Vagina (tissue), 2 donors: ENCODE measurements around the gene ZNF606.

ENCODE experiments used
- POLR2A ChIP-seq, 2 donors: fragments of 450-650 bp; IDR thresholded peaks; one replicate each; pipeline ENCODE4 v1.6.1; 2017; ENCODE audit warnings: antibody characterized with exemption in 2 of 2, mild to moderate bottlenecking in 2 of 2, moderate library complexity in 2 of 2
- TF ChIP-seq, protein P1 (sequence below), 3 experiments: fragments of 450-650 bp in 2 of 3; fragments of 200-600 bp in 1 of 3; sonication (generic) in 1 of 3; IDR thresholded peaks; one replicate each; pipeline ENCODE4 v1.5.1; 2017 to 2019; ENCODE audit warnings: antibody characterized with exemption in 3 of 3, mild to moderate bottlenecking in 2 of 3, moderate library complexity in 2 of 3

DNA sequence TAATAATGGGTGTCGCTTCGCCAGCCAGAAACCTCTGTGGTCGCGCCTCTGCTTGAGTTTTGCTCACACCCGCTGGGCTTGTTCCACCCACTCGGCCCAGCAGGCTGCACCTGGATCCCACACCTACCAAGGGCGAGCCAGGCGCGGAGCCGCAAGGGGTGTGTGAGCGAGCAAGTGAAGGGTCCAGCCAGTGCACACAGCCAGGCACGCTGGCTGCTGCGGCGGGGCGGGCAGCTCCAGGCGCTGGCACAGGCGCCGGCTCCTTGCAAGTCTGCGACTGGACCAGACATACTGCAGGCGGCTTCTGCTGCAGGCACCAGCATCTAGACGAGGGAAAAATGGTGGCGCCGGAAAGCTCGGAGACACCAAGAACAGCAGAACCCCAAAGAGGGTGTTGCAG, 53.3 kb downstream of the ZNF606 start:
- TF ChIP-seq, protein P1, sequence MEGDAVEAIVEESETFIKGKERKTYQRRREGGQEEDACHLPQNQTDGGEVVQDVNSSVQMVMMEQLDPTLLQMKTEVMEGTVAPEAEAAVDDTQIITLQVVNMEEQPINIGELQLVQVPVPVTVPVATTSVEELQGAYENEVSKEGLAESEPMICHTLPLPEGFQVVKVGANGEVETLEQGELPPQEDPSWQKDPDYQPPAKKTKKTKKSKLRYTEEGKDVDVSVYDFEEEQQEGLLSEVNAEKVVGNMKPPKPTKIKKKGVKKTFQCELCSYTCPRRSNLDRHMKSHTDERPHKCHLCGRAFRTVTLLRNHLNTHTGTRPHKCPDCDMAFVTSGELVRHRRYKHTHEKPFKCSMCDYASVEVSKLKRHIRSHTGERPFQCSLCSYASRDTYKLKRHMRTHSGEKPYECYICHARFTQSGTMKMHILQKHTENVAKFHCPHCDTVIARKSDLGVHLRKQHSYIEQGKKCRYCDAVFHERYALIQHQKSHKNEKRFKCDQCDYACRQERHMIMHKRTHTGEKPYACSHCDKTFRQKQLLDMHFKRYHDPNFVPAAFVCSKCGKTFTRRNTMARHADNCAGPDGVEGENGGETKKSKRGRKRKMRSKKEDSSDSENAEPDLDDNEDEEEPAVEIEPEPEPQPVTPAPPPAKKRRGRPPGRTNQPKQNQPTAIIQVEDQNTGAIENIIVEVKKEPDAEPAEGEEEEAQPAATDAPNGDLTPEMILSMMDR (IDR thresholded peaks at IDR 0.05): no peak
- no peak for TF ChIP-seq POLR2A (IDR thresholded peaks at IDR 0.05)
